Astrocyte (in vitro differentiated cells and primary cell): ENCODE data around the gene FAM3B. TPM values are rescaled to one million over a fixed set of nuclear protein-coding genes. Genes with fewer than 3 reads are reported as not detected.

Source experiments
- DNase-seq: peaks from one replicate; pipeline ENCODE4 v3.0.0-alpha.2; 2010; ENCODE audit warnings: low read depth
- FAIRE-seq: peaks from 2 replicates; lab custom pipeline; 2011; peaks lifted over from hg19 to GRCh38; lab: Jason Lieb, UNC
- H2AFZ ChIP-seq: 2 replicates; pipeline ENCODE4 v1.6.0; 2012; ENCODE audit warnings: low read depth, low read length, inconsistent platforms
- H3K27ac ChIP-seq: 2 replicates; pipeline ENCODE4 v1.5.1; 2011; ENCODE audit warnings: low read depth, low read length, inconsistent platforms
- H3K27me3 ChIP-seq: 2 replicates; pipeline ENCODE4 v1.6.0; 2011; ENCODE audit warnings: low read length, inconsistent platforms; ENCODE audit not compliant: insufficient read depth
- H3K36me3 ChIP-seq: 2 replicates; pipeline ENCODE4 v1.5.1; 2011; ENCODE audit warnings: low read length, inconsistent platforms; ENCODE audit not compliant: insufficient read depth
- H3K4me1 ChIP-seq: 2 replicates; pipeline ENCODE4 v1.5.1; 2011; ENCODE audit warnings: low read length, inconsistent platforms; ENCODE audit not compliant: insufficient read depth
- H3K4me2 ChIP-seq: 2 replicates; pipeline ENCODE4 v1.6.0; 2012; ENCODE audit warnings: low read length, inconsistent platforms
- H3K4me3 ChIP-seq: 2 replicates; pipeline ENCODE4 v1.5.1; 2011; ENCODE audit warnings: low read depth, mild to moderate bottlenecking, low read length, inconsistent platforms; ENCODE audit not compliant: insufficient read depth
- H3K79me2 ChIP-seq: 2 replicates; pipeline ENCODE4 v1.6.0; 2012; ENCODE audit warnings: mild to moderate bottlenecking, low read length, inconsistent platforms; ENCODE audit not compliant: insufficient read depth
- H3K9ac ChIP-seq: 2 replicates; pipeline ENCODE4 v1.6.0; 2012; ENCODE audit warnings: mild to moderate bottlenecking, low read length, inconsistent platforms
- H3K9me3 ChIP-seq: 2 replicates; pipeline ENCODE4 v1.5.1; 2012; ENCODE audit warnings: low read depth, mild to moderate bottlenecking, low read length, inconsistent platforms; ENCODE audit not compliant: insufficient read depth
- H4K20me1 ChIP-seq: 2 replicates; pipeline ENCODE4 v1.6.0; 2012; ENCODE audit warnings: low read length, inconsistent platforms; ENCODE audit not compliant: insufficient read depth
- H3K27ac Mint-ChIP-seq: one replicate; pipeline ENCODE4 v1.8.0; 2021; ENCODE audit warnings: mild to moderate bottlenecking, mixed read lengths; ENCODE audit not compliant: unreplicated experiment
- H3K27me3 Mint-ChIP-seq: one replicate; pipeline ENCODE4 v1.8.0; 2021; ENCODE audit warnings: low read depth, mixed read lengths; ENCODE audit not compliant: unreplicated experiment
- H3K36me3 Mint-ChIP-seq: one replicate; pipeline ENCODE4 v1.8.0; 2021; ENCODE audit warnings: low read depth, mixed read lengths; ENCODE audit not compliant: unreplicated experiment
- H3K4me1 Mint-ChIP-seq: one replicate; pipeline ENCODE4 v1.8.0; 2021; ENCODE audit warnings: low read depth, mixed read lengths; ENCODE audit not compliant: unreplicated experiment
- H3K4me3 Mint-ChIP-seq: one replicate; pipeline ENCODE4 v1.8.0; 2021; ENCODE audit warnings: mild to moderate bottlenecking, moderate library complexity, mixed read lengths; ENCODE audit not compliant: unreplicated experiment
- H3K9me3 Mint-ChIP-seq: one replicate; pipeline ENCODE4 v1.8.0; 2021; ENCODE audit warnings: mild to moderate bottlenecking, mixed read lengths; ENCODE audit not compliant: unreplicated experiment
- CTCF ChIP-seq: IDR thresholded peaks from 2 replicates; pipeline ENCODE4 v1.5.1; 2011; ENCODE audit warnings: low read depth, mild to moderate bottlenecking, inconsistent platforms, low read length, moderate library complexity; ENCODE audit not compliant: insufficient read depth
- EZH2 ChIP-seq: IDR thresholded peaks from 2 replicates; pipeline ENCODE4 v1.6.1; 2012; ENCODE audit warnings: mild to moderate bottlenecking, low read length, inconsistent platforms; ENCODE audit not compliant: insufficient read depth
- total RNA-seq: library from RNA; stranded (reverse); gene quantifications from 2 replicates; pipeline ENCODE4 v1.2.1, GENCODE V29; 2021

FAM3B gene
- total RNA-seq, 1 donor from 2014 or later = not detected

- Histone ChIP-seq H3K27me3 (peaks cover 8% of the 10 kb centered on the region), H3K9ac (no peak overlapping the region), H3K79me2 (no peaks in the 10 kb centered on the region), H3K4me2 (no peak overlapping the region), H4K20me1 (no peaks in the 10 kb centered on the region), H3K4me3 (no peak overlapping the region), H3K36me3 (no peaks in the 10 kb centered on the region), H2AFZ (no peak overlapping the region), H3K4me1 (no peaks in the 10 kb centered on the region), H3K9me3 (peaks cover 3% of the 10 kb centered on the region), H3K27ac (no peak overlapping the region)
- FAIRE-seq (no peak), DNase-seq (no peak)
- TF ChIP-seq EZH2 = no peak
- no peak for TF ChIP-seq CTCF
- Mint-ChIP-seq H3K36me3 (peaks cover 22% of the 10 kb centered on the region), H3K4me1 (peaks cover 9% of the 10 kb centered on the region), H3K27me3 (peaks cover 11% of the 10 kb centered on the region), H3K9me3 (peaks cover 7% of the 10 kb centered on the region), H3K27ac (no peak overlapping the region), H3K4me3 (no peak overlapping the region)
Observed at GRCh38 chr21:41406340-41406739, 89.7 kb downstream of the FAM3B start.

Other genes with a start within 250 kb of the FAM3B start
- gene BACE2, start 148.6 kb upstream of the FAM3B start, total RNA-seq = 16.8 and 19.3 TPM in 2 replicates
- gene MX2, start 45.2 kb downstream of the FAM3B start, total RNA-seq = 8.6 and 13.8 TPM in 2 replicates
- gene MX1, start 109.4 kb downstream of the FAM3B start, total RNA-seq = 420 and 434 TPM in 2 replicates
- 0.84 and 0.89 TPM in 2 replicates for gene TMPRSS2, start 191.4 kb downstream of the FAM3B start, total RNA-seq